ENCODE data around the gene ELL. TPM values are rescaled to one million over a fixed set of nuclear protein-coding genes. Genes with fewer than 3 reads are reported as not detected.

ELL gene
- total and polyA plus RNA-seq, 9 of the 15 experiments (the other 6 are each of a cell fraction or from before 2014, with no cell fraction given): 0.24 to 22.5 (median 4.1) TPM

DNA sequence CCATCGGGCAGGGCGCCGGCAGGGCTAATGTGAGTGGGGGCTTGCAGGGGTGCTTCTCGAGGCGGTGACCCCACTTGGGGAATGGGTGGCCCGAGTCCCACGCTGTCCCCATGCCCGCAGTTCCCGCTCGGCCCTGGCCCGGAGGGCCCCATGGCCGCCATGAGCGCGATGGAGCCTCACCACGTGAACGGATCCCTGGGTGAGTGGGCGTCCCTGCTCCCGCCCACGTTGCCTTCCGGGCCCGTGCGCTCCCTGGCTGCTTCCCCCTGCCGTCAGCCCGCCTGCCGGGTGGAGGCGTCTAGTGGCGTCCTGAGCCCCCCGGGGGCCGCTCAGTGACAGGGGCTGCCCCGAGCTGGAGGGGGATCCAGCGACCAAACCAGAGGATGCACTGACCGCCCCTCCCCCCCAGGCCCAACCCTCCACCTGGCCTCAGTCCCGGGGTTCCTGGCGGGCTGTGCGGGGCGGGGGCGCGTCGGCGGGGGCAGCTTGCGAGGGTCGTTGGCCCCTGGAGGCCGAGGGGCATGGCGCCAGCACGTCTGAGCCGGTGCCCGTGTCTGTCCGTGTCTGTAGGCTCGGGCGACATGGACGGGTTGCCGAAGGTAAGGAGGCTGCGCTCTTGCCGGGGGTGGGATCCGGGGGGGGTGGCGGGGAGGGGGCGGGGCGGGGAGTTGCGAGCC, 88.7 kb downstream of the ELL start (continued):
- TF ChIP-seq, protein P1, sequence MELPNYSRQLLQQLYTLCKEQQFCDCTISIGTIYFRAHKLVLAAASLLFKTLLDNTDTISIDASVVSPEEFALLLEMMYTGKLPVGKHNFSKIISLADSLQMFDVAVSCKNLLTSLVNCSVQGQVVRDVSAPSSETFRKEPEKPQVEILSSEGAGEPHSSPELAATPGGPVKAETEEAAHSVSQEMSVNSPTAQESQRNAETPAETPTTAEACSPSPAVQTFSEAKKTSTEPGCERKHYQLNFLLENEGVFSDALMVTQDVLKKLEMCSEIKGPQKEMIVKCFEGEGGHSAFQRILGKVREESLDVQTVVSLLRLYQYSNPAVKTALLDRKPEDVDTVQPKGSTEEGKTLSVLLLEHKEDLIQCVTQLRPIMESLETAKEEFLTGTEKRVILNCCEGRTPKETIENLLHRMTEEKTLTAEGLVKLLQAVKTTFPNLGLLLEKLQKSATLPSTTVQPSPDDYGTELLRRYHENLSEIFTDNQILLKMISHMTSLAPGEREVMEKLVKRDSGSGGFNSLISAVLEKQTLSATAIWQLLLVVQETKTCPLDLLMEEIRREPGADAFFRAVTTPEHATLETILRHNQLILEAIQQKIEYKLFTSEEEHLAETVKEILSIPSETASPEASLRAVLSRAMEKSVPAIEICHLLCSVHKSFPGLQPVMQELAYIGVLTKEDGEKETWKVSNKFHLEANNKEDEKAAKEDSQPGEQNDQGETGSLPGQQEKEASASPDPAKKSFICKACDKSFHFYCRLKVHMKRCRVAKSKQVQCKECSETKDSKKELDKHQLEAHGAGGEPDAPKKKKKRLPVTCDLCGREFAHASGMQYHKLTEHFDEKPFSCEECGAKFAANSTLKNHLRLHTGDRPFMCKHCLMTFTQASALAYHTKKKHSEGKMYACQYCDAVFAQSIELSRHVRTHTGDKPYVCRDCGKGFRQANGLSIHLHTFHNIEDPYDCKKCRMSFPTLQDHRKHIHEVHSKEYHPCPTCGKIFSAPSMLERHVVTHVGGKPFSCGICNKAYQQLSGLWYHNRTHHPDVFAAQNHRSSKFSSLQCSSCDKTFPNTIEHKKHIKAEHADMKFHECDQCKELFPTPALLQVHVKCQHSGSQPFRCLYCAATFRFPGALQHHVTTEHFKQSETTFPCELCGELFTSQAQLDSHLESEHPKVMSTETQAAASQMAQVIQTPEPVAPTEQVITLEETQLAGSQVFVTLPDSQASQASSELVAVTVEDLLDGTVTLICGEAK (IDR thresholded peaks at IDR 0.05): 0 out of 2 replicates have a peak, but pooled peaks have one; percentile 31
- TF ChIP-seq, protein P1 (CRISPR knock-in tag; IDR thresholded peaks at IDR 0.05): no peak
- TF ChIP-seq KAT7 (CRISPR knock-in tag; IDR thresholded peaks at IDR 0.05; ENCODE audit: borderline replicate concordance): 0 out of 2 replicates have a peak, but pooled peaks have one; percentile 39
- no peak for TF ChIP-seq PRMT5 (CRISPR knock-in tag; IDR thresholded peaks at IDR 0.05)
- peak; percentile 12; the same call in 1 of the 2 replicates for TF ChIP-seq CREB1 (IDR thresholded peaks at IDR 0.05)
- TF ChIP-seq CREB1 (CRISPR knock-in tag; IDR thresholded peaks at IDR 0.05): peak; percentile 55
- TF ChIP-seq, protein P2, sequence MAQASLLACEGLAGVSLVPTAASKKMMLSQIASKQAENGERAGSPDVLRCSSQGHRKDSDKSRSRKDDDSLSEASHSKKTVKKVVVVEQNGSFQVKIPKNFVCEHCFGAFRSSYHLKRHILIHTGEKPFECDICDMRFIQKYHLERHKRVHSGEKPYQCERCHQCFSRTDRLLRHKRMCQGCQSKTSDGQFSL (CRISPR knock-in tag; IDR thresholded peaks at IDR 0.05): peak; percentile 60
- TF ChIP-seq, protein P2 (tag; IDR thresholded peaks at IDR 0.05): no peak
- no peak for TF ChIP-seq ZNF384 (IDR thresholded peaks at IDR 0.05; ENCODE audit: low read depth, low read length)
- TF ChIP-seq GATA2 (CRISPR knock-in tag; IDR thresholded peaks at IDR 0.05): no peak
- no peak for TF ChIP-seq FOXK2 (conservative IDR thresholded peaks at IDR 0.05 in 1 of 2, IDR thresholded peaks at IDR 0.05 in 1 of 2; ENCODE audit: low read depth in 2 of 2)
- no peak for TF ChIP-seq ZNF197 (CRISPR knock-in tag; IDR thresholded peaks at IDR 0.05; ENCODE audit: low read depth)
- no peak for TF ChIP-seq ATF1 (CRISPR knock-in tag; IDR thresholded peaks at IDR 0.05)
- peak; percentile 39; the same call in 1 of the 2 replicates for TF ChIP-seq ATF1 (tag; IDR thresholded peaks at IDR 0.05)
- TF ChIP-seq EP300 (IDR thresholded peaks at IDR 0.05; ENCODE audit: low read length): no peak
- TF ChIP-seq EWSR1 (IDR thresholded peaks at IDR 0.05; ENCODE audit: borderline replicate concordance, low read depth, partially characterized antibody): no peak
- TF ChIP-seq, protein P3, sequence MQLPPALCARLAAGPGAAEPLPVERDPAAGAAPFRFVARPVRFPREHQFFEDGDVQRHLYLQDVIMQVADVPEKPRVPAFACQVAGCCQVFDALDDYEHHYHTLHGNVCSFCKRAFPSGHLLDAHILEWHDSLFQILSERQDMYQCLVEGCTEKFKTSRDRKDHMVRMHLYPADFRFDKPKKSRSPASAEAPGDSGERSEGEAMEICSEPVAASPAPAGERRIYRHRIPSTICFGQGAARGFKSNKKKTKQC (CRISPR knock-in tag; IDR thresholded peaks at IDR 0.05): no peak
- TF ChIP-seq TAF9B (IDR thresholded peaks at IDR 0.05; ENCODE audit: partially characterized antibody): no peak
- peak; percentile 31 for TF ChIP-seq TAF1 (IDR thresholded peaks at IDR 0.05; ENCODE audit: control insufficient read depth, extremely low read depth, insufficient read depth, low read length, severe bottlenecking)
